ENCODE measurements around the gene IGF1R.

IGF1R gene

GRCh38 chr15:98790270-98790669, 141.9 kb downstream of the IGF1R start:
- H4K20me1 ChIP-seq (ENCODE audit: insufficient read depth, low read length): peaks cover 44% of the 10 kb centered on the region; the same call in 1 of the 2 replicates
- TF ChIP-seq CTCF (IDR thresholded peaks at IDR 0.05; ENCODE audit: borderline replicate concordance, extremely low read depth, low read length, poor library complexity, severe bottlenecking) (no peak), EZH2 (IDR thresholded peaks at IDR 0.05; ENCODE audit: borderline replicate concordance, low read depth, low read length, severe bottlenecking) (no peak)
- ATAC-seq (ENCODE audit: insufficient read depth, low read depth): no peak
- no peak overlapping the region for H3K4me2 ChIP-seq (ENCODE audit: insufficient read depth, low read length)
- H3K4me1 ChIP-seq (ENCODE audit: insufficient read depth, low read length): no peaks in the 10 kb centered on the region
- no peak overlapping the region for H3K27ac ChIP-seq (ENCODE audit: low read length)
- DNase-seq: no peak
- peaks cover 55% of the 10 kb centered on the region for H3K79me2 ChIP-seq (ENCODE audit: insufficient read depth, low read length)
- H3K36me3 ChIP-seq (ENCODE audit: insufficient read depth, low read length): no peaks in the 10 kb centered on the region
- no peak overlapping the region for H3K9ac ChIP-seq (ENCODE audit: low read depth, low read length)
- no peak overlapping the region for H2AFZ ChIP-seq (ENCODE audit: low read depth, low read length)
- H3K4me3 ChIP-seq (ENCODE audit: low read depth in 1 of 2, low read length in 2 of 2): no peak overlapping the region
- H3K9me3 ChIP-seq (ENCODE audit: insufficient read depth, low read length, severe bottlenecking): no peaks in the 10 kb centered on the region
- H3K27me3 ChIP-seq (ENCODE audit: insufficient read depth, low read length, poor library complexity): no peaks in the 10 kb centered on the region

- no peak overlapping the region for H3K4me2 ChIP-seq (ENCODE audit: insufficient read depth, low read length)
- H3K36me3 ChIP-seq (ENCODE audit: insufficient read depth, low read length): no peaks in the 10 kb centered on the region
- no peaks in the 10 kb centered on the region for H3K27me3 ChIP-seq (ENCODE audit: insufficient read depth, low read length, poor library complexity)
- no peak overlapping the region for H3K27ac ChIP-seq (ENCODE audit: low read length)
- DNase-seq: no peak
- H3K79me2 ChIP-seq (ENCODE audit: insufficient read depth, low read length): peaks cover 56% of the 10 kb centered on the region
- no peak overlapping the region for H3K9ac ChIP-seq (ENCODE audit: low read depth, low read length)
- H3K4me1 ChIP-seq (ENCODE audit: insufficient read depth, low read length): no peaks in the 10 kb centered on the region
- no peaks in the 10 kb centered on the region for H3K9me3 ChIP-seq (ENCODE audit: insufficient read depth, low read length, severe bottlenecking)
- peaks cover 43% of the 10 kb centered on the region; the same call in 1 of the 2 replicates for H4K20me1 ChIP-seq (ENCODE audit: insufficient read depth, low read length)
- TF ChIP-seq EZH2 (IDR thresholded peaks at IDR 0.05; ENCODE audit: borderline replicate concordance, low read depth, low read length, severe bottlenecking) (no peak), CTCF (IDR thresholded peaks at IDR 0.05; ENCODE audit: borderline replicate concordance, extremely low read depth, low read length, poor library complexity, severe bottlenecking) (no peak)
- H3K4me3 ChIP-seq (ENCODE audit: low read depth in 1 of 2, low read length in 2 of 2): no peak overlapping the region
- H2AFZ ChIP-seq (ENCODE audit: low read depth, low read length): no peak overlapping the region
- no peak for ATAC-seq (ENCODE audit: insufficient read depth, low read depth)
Observed at GRCh38 chr15:98791046-98791701, 142.8 kb downstream of the IGF1R start.

- no peaks in the 10 kb centered on the region for H3K4me1 ChIP-seq (ENCODE audit: insufficient read depth, low read length)
- TF ChIP-seq CTCF (IDR thresholded peaks at IDR 0.05; ENCODE audit: borderline replicate concordance, extremely low read depth, low read length, poor library complexity, severe bottlenecking) (no peak), EZH2 (IDR thresholded peaks at IDR 0.05; ENCODE audit: borderline replicate concordance, low read depth, low read length, severe bottlenecking) (no peak)
- H3K27ac ChIP-seq (ENCODE audit: low read length): no peak overlapping the region
- no peak overlapping the region for H3K4me3 ChIP-seq (ENCODE audit: low read depth in 1 of 2, low read length in 2 of 2)
- H3K36me3 ChIP-seq (ENCODE audit: insufficient read depth, low read length): no peaks in the 10 kb centered on the region
- no peak overlapping the region for H2AFZ ChIP-seq (ENCODE audit: low read depth, low read length)
- H3K4me2 ChIP-seq (ENCODE audit: insufficient read depth, low read length): no peak overlapping the region
- no peaks in the 10 kb centered on the region for H3K27me3 ChIP-seq (ENCODE audit: insufficient read depth, low read length, poor library complexity)
- H3K79me2 ChIP-seq (ENCODE audit: insufficient read depth, low read length): peaks cover 64% of the 10 kb centered on the region
- DNase-seq (no peak), ATAC-seq (ENCODE audit: insufficient read depth, low read depth) (no peak)
- H4K20me1 ChIP-seq (ENCODE audit: insufficient read depth, low read length): peaks cover 42% of the 10 kb centered on the region
- no peaks in the 10 kb centered on the region for H3K9me3 ChIP-seq (ENCODE audit: insufficient read depth, low read length, severe bottlenecking)
- no peak overlapping the region for H3K9ac ChIP-seq (ENCODE audit: low read depth, low read length)
Observed at GRCh38 chr15:98792117-98792516, 143.8 kb downstream of the IGF1R start.

All from DND-41 (cell line).